GM19240 (cell line): ENCODE data around the gene NEURL1.
A peak's percentile ranks its signal among the peaks of the same experiment; 100 is the strongest.

Experiments used
- DNase-seq: peaks from one replicate; pipeline ENCODE4 v3.0.0; 2011; ENCODE audit warnings: low spot score; ENCODE audit not compliant: insufficient read length

Gene NEURL1

DNA sequence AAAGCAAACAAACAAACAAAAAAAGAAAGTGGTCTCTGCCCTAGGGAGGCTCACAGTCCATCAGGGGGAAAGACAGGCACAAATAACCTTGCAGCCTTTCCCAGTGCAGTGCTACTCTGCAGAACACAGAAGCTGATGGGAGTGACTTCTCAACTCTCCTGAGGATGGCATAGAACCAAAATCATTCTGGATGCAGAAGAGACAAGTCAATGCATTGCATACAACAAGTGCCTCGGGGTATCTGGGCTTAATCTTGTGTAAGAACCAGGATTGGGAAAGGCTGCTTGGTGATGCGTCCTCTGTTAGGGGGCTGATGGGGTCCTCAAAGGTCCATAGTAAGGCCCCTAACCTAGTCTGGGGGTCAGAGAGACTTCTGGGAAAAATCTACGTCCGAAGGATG lies 68.9 kb downstream of the NEURL1 start:
- DNase-seq, result no peak

GRCh38 chr10:103563231-103564115 lies 70.0 kb downstream of the NEURL1 start:
- no peak for DNase-seq

DNA sequence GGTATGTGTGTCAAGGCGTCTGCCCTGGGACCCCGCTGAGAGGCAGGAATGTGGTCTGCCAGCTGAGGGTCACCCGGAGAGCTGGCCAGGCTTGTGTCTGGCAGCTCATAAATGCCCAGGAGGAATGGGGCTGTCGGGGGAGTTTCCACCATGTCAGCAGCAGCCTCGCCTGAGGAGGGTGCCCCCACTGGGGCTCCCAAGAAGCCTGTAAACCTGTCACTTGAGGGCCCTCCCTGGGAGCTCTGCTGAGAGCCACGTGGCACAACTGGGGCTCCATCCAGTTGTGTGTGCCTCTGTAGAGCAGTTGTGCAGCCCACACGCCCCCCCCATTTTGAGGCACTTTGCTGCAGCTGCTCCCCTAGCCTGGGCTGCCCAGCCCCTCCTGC lies 70.6 kb downstream of the NEURL1 start:
- no peak for DNase-seq

- peak; percentile 37 for DNase-seq
These were observed 71.4 kb downstream of the NEURL1 start for GRCh38 chr10:103564776-103565520.

GRCh38 chr10:103566536-103566935 lies 73.0 kb downstream of the NEURL1 start:
- no peak for DNase-seq

DNA sequence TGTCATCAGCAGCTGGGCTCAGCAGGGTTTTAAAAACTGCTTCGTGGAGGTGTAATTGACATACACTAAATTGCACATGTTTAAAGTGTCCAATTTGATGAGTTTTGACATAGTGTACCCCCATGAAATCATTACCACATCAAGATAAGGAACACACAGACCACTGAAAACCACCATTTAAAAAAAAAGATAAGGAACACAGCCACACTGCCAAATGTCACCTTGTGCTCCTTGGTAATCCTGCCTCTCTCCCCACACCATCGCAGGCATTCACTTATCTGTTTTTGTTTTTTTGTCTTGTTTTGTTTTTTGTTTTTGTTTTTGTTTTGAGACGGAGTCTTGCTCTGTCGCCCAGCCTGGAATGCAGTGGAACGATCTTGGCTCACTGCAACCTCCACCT lies 75.0 kb downstream of the NEURL1 start:
- DNase-seq, result no peak

GRCh38 chr10:103569896-103570295 lies 76.4 kb downstream of the NEURL1 start:
- no peak for DNase-seq

DNA sequence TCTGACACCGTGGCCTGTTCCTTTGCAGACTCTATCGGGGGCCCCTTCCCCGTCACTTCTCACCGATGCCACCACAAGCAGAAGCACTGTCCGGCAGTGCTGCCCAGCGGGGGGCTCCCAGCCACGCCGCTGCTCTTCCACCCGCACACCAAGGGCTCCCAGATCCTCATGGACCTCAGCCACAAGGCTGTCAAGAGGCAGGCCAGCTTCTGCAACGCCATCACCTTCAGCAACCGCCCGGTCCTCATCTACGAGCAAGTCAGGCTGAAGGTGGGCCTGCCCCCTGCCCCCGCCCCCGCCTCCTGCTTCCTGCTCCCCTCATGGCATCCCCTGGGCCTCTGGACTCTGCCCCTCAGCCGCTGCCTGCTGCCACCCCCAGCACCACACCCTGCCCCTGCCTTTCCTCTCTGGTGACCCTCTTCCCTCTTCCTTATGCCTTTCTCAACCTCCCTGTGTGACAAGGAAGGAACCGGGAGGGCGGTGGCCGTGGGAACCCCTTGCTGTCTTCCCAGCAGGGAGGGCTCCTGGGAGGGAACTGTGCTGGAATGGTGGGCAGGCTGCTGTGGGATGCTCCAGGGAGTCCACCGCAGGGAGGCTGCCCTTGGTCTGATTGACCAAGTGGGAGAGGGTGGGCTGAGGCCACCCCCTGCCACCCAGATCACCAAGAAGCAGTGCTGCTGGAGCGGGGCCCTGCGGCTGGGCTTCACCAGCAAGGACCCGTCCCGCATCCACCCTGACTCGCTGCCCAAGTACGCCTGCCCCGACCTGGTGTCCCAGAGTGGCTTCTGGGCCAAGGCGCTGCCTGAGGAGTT lies 77.5 kb downstream of the NEURL1 start:
- no peak for DNase-seq

DNA sequence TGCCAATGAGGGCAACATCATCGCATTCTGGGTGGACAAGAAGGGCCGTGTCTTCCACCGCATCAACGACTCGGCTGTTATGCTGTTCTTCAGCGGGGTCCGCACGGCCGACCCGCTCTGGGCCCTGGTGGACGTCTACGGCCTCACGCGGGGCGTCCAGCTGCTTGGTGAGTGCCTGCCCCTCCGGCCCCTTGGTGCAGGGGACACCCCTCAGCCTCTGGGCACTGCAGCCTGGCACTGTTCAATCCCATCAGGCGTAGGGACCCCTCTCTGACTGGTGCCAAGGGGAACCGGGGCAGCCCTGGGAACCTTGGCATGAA lies 78.1 kb downstream of the NEURL1 start:
- no peak for DNase-seq

DNA sequence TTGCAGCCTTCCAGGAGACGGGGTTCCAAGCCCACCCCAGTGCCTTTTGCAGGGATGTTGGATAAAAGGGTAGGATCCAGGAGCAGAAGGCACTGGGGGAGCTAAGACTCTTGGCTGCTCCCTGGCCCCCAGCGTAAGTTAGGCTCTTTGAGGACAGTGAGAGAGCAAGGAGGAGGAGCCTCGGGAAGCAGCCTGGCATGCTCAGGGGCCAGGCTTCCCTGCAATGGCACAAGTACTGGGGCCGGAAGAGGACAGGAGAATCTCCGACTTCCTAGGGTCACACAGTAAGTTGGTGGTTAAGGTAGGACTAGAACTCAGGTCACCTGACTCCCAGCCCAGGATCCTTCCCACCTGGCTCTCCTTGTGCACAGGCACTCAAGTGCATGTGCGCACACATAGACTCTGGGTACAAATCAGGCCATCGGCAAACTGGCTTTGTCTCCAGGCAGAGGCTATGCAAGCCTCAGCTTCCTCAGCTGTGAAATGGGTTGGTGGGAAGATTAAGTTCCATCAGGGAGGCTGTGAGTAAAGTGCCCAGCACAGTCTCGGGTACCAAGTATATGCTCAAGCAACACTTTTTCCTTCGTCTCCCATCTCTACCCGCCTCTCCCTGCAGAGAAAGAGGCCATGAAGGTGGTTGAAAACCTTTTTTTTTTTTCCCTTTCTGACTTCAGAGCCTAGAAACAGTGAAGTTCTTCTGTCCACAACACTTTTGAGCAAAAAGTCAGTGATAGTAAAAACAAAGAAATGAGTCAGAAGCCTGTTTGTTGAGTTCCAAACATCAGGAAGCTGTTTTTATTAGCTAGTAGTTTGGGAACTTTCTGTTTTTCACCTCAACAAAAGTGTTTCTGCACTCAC lies 79.1 kb downstream of the NEURL1 start:
- no peak for DNase-seq

- DNase-seq, result no peak
These were observed 79.6 kb downstream of the NEURL1 start for GRCh38 chr10:103573205-103573487.

DNA sequence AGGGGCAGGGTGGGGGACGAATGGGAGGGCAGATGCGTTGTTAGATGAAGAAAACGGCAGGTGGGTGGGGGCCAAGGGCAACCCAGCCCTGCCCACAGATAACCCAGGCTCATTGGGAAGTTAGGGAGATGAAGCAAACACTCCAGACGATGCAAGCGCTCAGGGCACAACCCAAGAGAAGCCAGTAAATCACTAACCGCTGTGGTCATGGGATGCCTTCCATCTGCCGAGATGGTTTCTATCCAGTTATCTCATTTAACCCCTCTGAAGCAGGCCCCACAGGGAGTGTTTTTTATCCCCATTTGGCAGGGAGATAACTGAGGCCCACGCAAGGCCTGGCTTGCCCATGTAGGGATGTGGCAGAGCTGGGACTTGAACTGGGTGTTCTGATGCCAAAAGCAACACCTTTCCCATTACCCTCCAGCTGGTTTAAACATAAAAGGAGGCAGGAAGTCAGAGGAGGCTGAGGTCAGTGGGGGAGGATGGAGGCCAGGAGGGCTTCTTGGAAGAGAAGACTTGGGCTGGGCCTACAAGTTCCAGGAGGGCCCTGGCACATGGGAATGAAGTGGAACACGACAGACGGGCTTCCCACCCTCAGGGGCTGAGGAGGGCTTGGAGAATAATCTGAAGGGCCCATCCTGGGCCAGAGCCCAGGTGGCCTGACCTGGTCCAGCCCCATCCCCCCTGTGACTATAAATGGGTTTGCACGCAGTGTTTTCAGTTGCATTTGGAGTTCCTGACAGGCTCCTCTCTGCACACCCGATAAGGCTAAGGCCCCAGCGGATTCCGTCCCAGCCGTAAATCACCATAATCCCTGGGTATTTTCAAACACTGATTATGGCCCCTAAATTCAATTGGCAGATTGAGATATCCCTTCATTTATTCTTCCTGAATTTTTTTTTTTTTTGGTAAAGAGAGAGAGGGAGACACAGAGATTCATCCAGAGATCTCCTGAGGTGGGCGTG lies 80.9 kb downstream of the NEURL1 start:
- no peak for DNase-seq

DNA sequence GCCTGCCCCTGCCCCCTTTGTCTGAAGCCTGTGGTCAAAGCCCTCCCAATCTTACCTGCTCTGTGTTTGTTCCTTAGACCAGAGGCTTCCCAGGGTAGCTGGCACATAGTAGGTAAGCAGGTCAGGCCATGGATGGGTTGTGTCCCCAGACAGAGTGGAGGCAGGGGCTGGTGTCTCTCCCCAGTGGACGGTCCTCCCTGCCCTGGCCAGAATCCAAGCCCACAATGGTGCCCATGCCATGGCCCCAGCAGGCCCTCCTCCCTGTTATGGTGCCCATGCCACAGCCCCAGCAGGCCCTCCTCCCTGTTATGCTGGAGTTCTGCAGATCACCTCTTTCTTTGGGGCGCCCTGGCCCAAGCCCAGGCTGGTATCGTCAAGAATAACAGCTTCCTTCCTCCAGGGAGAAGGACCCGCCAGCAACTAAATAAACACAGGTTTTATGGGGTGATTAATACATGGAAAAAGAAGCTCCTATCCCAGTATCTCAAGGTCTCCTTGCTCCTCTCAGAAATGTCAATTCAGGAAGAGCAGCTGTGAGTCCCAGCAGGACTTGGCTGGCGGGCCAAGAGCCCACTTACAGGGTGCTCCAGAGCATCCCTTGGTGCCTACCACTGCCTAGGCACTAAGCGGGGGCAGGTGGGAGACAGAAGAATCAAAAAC lies 82.0 kb downstream of the NEURL1 start:
- DNase-seq, result no peak

- no peak for DNase-seq
These were observed 82.6 kb downstream of the NEURL1 start for GRCh38 chr10:103576076-103576471.

- no peak for DNase-seq
These were observed 83.4 kb downstream of the NEURL1 start for GRCh38 chr10:103576862-103577261.

- DNase-seq, result peak; percentile 33
These were observed 85.4 kb downstream of the NEURL1 start for GRCh38 chr10:103578782-103579382.

- DNase-seq, result no peak
These were observed 86.5 kb downstream of the NEURL1 start for GRCh38 chr10:103580011-103580410.

DNA sequence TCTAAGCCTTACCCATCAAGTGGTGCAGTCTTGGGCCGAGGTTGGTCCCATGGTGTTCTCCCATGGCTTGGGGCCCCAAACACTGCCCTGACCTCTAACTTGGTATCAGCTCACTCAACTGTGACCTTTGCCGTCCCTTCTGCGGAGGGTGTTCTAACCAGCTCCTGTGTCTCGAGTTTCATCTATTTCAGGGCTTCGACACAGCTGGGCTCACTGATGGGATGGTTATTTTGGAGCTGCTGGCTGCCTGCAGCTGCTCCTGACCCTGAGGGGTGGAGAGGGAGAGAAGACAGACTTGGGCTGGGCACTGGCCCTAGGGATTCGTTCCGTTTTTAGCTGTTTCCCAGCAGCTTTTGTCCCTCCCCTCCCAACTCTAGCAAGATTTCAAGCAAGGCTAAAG lies 86.9 kb downstream of the NEURL1 start:
- no peak for DNase-seq

- DNase-seq, result no peak
These were observed 88.0 kb downstream of the NEURL1 start for GRCh38 chr10:103581499-103581898.
